Pons (tissue), 1 donor: Measurements from ENCODE around the gene SLC1A1.

Experiments
- DNase-seq: peaks from one replicate; pipeline ENCODE4 v3.0.0-alpha.2; 2016; ENCODE audit warnings: low spot score

SLC1A1 gene

GRCh38 chr9:4618700-4619099 is 128.4 kb downstream of the SLC1A1 start:
- DNase-seq = no peak

GRCh38 chr9:4620057-4620765 is 129.9 kb downstream of the SLC1A1 start:
- DNase-seq = no peak

GRCh38 chr9:4620881-4621555 is 130.8 kb downstream of the SLC1A1 start:
- DNase-seq = no peak

GRCh38 chr9:4622016-4622415 is 131.7 kb downstream of the SLC1A1 start:
- DNase-seq = no peak

DNA sequence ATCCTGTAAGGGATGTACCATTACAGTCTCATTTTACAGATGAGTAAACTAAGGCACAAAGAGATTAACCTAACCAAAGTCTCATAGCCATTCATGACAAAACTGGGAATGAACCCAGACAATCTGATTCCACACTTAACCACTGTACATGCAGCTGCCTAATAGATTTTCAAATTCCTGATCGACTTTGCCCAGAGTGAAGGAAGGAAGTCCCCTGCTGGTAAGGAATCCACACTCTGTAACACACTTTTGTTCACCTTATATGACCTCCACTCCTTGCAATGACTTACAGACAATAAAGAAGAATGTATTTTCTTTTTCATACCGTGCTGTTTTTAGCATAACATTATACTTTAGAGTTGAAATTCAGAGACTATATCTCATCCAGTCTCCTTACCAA is 140.6 kb downstream of the SLC1A1 start:
- no peak for DNase-seq
